Measurements from ENCODE around the gene BOLA1. TPM values are rescaled to one million over a fixed set of nuclear protein-coding genes. Genes with fewer than 3 reads are reported as not detected.
A peak's percentile ranks its signal among the peaks of the same experiment; 100 is the strongest.

The BOLA1 gene
- total and polyA plus RNA-seq, 2 of the 13 experiments (the other 11 are each of a cell fraction or from before 2014, with no cell fraction given): 3.2 to 4.2 TPM

DNA sequence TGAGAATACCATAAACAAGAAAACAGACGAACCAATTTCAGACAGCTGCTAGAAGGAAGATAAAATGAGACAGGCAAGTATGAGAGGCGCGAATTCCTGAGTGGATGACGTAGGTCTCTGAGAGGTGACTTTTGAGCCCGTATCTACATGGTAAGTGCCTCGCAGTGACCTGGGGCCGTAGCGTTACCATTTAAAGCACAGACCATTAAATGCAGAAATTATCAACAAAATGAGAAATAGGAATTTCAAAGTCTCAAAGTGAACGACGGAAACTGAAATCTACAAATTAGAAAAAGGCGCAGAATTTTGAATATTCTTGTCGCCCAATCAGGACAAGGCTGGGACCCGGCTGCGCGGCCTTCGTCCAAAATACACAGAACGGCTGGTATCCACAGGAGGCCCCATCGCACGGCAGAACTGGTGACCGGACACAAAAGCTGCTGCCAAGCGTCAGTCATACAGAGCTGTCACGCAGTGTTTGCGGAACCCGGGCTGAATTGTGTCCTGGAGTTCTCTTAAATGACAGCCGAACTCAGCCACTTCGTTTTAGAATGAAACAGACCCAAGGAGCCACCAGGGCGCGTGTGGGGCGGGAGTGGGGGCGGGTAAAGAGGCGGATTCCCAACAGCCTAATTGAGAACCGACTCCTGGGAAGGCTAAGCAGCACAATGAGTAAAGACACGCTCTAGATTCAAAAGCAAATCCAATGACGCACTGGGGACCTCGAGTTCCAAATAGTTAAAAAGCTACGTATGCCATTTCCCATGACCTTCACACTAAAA, 13.8 kb upstream of the BOLA1 start (continued):
- no peak for TF ChIP-seq HNF4G (IDR thresholded peaks at IDR 0.05; ENCODE audit: borderline replicate concordance, low read depth, low read length)
- no peak for TF ChIP-seq HNF4G (CRISPR knock-in tag; IDR thresholded peaks at IDR 0.05; ENCODE audit: borderline replicate concordance, low read depth)
- TF ChIP-seq RBM22 (optimal IDR thresholded peaks at IDR 0.05; ENCODE audit: low read length): peak; percentile 92
- peak; percentile 45 for TF ChIP-seq ZNF501 (CRISPR knock-in tag; IDR thresholded peaks at IDR 0.05)
- TF ChIP-seq, protein P1, sequence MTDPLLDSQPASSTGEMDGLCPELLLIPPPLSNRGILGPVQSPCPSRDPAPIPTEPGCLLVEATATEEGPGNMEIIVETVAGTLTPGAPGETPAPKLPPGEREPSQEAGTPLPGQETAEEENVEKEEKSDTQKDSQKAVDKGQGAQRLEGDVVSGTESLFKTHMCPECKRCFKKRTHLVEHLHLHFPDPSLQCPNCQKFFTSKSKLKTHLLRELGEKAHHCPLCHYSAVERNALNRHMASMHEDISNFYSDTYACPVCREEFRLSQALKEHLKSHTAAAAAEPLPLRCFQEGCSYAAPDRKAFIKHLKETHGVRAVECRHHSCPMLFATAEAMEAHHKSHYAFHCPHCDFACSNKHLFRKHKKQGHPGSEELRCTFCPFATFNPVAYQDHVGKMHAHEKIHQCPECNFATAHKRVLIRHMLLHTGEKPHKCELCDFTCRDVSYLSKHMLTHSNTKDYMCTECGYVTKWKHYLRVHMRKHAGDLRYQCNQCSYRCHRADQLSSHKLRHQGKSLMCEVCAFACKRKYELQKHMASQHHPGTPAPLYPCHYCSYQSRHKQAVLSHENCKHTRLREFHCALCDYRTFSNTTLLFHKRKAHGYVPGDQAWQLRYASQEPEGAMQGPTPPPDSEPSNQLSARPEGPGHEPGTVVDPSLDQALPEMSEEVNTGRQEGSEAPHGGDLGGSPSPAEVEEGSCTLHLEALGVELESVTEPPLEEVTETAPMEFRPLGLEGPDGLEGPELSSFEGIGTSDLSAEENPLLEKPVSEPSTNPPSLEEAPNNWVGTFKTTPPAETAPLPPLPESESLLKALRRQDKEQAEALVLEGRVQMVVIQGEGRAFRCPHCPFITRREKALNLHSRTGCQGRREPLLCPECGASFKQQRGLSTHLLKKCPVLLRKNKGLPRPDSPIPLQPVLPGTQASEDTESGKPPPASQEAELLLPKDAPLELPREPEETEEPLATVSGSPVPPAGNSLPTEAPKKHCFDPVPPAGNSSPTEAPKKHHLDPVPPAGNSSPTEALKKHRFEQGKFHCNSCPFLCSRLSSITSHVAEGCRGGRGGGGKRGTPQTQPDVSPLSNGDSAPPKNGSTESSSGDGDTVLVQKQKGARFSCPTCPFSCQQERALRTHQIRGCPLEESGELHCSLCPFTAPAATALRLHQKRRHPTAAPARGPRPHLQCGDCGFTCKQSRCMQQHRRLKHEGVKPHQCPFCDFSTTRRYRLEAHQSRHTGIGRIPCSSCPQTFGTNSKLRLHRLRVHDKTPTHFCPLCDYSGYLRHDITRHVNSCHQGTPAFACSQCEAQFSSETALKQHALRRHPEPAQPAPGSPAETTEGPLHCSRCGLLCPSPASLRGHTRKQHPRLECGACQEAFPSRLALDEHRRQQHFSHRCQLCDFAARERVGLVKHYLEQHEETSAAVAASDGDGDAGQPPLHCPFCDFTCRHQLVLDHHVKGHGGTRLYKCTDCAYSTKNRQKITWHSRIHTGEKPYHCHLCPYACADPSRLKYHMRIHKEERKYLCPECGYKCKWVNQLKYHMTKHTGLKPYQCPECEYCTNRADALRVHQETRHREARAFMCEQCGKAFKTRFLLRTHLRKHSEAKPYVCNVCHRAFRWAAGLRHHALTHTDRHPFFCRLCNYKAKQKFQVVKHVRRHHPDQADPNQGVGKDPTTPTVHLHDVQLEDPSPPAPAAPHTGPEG (CRISPR knock-in tag; IDR thresholded peaks at IDR 0.05): 0 out of 2 replicates have a peak, but pooled peaks have one; percentile 7
- TF ChIP-seq FOXP1 (IDR thresholded peaks at IDR 0.05): no peak
- TF ChIP-seq FOXP1 (CRISPR knock-in tag; IDR thresholded peaks at IDR 0.05): no peak
- peak; percentile 58; the same call in 1 of the 2 replicates for TF ChIP-seq MED1 (CRISPR knock-in tag; IDR thresholded peaks at IDR 0.05)
- TF ChIP-seq XBP1 (CRISPR knock-in tag; IDR thresholded peaks at IDR 0.05): peak; percentile 42; the same call in 1 of the 2 replicates
- no peak for TF ChIP-seq NFKBIZ (CRISPR knock-in tag; IDR thresholded peaks at IDR 0.05)
- peak; percentile 43; the same call in 1 of the 2 replicates for TF ChIP-seq ZNF335 (CRISPR knock-in tag; IDR thresholded peaks at IDR 0.05)
- no peak for TF ChIP-seq RARG (CRISPR knock-in tag; IDR thresholded peaks at IDR 0.05; ENCODE audit: low read depth)
- TF ChIP-seq ZNF232 (CRISPR knock-in tag; IDR thresholded peaks at IDR 0.05; ENCODE audit: borderline replicate concordance): no peak
- TF ChIP-seq, protein P2, sequence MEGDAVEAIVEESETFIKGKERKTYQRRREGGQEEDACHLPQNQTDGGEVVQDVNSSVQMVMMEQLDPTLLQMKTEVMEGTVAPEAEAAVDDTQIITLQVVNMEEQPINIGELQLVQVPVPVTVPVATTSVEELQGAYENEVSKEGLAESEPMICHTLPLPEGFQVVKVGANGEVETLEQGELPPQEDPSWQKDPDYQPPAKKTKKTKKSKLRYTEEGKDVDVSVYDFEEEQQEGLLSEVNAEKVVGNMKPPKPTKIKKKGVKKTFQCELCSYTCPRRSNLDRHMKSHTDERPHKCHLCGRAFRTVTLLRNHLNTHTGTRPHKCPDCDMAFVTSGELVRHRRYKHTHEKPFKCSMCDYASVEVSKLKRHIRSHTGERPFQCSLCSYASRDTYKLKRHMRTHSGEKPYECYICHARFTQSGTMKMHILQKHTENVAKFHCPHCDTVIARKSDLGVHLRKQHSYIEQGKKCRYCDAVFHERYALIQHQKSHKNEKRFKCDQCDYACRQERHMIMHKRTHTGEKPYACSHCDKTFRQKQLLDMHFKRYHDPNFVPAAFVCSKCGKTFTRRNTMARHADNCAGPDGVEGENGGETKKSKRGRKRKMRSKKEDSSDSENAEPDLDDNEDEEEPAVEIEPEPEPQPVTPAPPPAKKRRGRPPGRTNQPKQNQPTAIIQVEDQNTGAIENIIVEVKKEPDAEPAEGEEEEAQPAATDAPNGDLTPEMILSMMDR (CRISPR knock-in tag; IDR thresholded peaks at IDR 0.05): 0 out of 2 replicates have a peak, but pooled peaks have one; percentile 7
- TF ChIP-seq TGIF2 (CRISPR knock-in tag; IDR thresholded peaks at IDR 0.05): peak; percentile 93
- TF ChIP-seq ZBTB1 (CRISPR knock-in tag; IDR thresholded peaks at IDR 0.05; ENCODE audit: borderline replicate concordance): no peak
- TF ChIP-seq ZNF660 (CRISPR knock-in tag; IDR thresholded peaks at IDR 0.05; ENCODE audit: borderline replicate concordance, low read depth): no peak
- TF ChIP-seq ZNF749 (CRISPR knock-in tag; IDR thresholded peaks at IDR 0.05; ENCODE audit: borderline replicate concordance): no peak
- TF ChIP-seq HOXA3 (CRISPR knock-in tag; IDR thresholded peaks at IDR 0.05): peak; percentile 56; the same call in 1 of the 2 replicates
- TF ChIP-seq IKZF5 (CRISPR knock-in tag; IDR thresholded peaks at IDR 0.05): peak; percentile 71
- TF ChIP-seq ATF4 (CRISPR knock-in tag; IDR thresholded peaks at IDR 0.05): peak; percentile 45 to 66; a peak in 2 of 4 replicates

Data from HepG2 (cell line).